OCI-LY3 (cell line): ENCODE measurements around the gene C13orf42.

Experiments used
- CTCF ChIP-seq: fragments of 200-600, 300-600 bp; sonication (generic); IDR thresholded peaks from 2 replicates; pipeline ENCODE4 v1.5.1; 2014; ENCODE audit warnings: antibody characterized with exemption, low read length, low read depth
- EZH2phosphoT487 ChIP-seq: fragments of 200-600 bp; shearing (Covaris generic); IDR thresholded peaks from 2 replicates; pipeline ENCODE4 v1.6.1; 2018; ENCODE audit warnings: antibody characterized with exemption, mixed run types, low read depth

DNA sequence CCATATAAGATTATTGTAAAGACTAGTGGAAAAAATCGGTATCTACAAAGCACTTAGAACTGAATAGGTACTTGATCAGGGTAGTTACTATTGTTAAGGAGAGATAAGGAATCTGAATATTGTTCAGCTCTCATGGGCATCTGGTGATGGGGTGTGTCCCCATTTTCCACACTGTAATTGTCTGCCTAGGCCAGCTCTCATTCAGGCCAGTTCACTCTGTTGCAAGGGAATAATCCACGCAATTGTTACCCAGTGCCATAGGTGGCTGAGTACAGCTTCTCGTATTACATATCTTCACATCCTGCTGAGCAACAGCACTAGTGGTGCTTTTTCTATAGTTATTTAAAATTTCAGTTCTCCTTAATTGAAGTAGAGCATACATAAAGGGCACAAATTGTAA is 45.6 kb upstream of the C13orf42 start:
- TF ChIP-seq CTCF: no peak
- no peak for TF ChIP-seq EZH2phosphoT487
